Measurements from ENCODE around the gene F2RL3. TPM values are rescaled to one million over a fixed set of nuclear protein-coding genes. Genes with fewer than 3 reads are reported as not detected.

The F2RL3 gene
- total and polyA plus RNA-seq, 7 donors = 0.69 to 3.9 (median 1.9) TPM

DNA sequence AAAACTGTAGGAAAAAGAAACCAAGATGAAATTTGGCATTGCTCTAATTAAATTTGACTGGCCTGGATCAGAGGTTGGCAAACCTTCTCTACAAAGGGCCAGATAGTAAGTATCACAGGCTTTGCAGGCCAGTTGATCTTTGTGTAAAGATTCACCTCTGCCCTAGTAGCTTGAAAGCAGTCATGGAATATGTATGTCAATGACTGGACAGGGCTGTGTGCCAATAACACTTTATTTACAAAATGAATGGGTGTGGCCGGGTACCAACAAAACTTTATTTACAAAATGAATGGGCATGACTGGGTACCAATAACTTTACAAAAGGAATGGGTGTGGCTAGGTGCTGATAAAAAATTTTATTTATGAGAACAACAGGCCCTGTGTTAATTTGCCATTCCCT lies 39.6 kb upstream of the F2RL3 start:
- Histone ChIP-seq H3K36me3 (peaks cover 35 to 100% (median 79%) of the 10 kb centered on the region in 4 donors), H3K27ac (no peak overlapping the region), H3K9me3 (no peaks in the 10 kb centered on the region), H3K27me3 (no peaks in the 10 kb centered on the region), H3K4me3 (no peak overlapping the region), H3K4me1 (no peaks in the 10 kb centered on the region)
- TF ChIP-seq POLR2AphosphoS5 (IDR thresholded peaks at IDR 0.05) (no peak), EP300 (IDR thresholded peaks at IDR 0.05) (no peak), POLR2A (IDR thresholded peaks at IDR 0.05) (no peak)
- TF ChIP-seq, protein P1, sequence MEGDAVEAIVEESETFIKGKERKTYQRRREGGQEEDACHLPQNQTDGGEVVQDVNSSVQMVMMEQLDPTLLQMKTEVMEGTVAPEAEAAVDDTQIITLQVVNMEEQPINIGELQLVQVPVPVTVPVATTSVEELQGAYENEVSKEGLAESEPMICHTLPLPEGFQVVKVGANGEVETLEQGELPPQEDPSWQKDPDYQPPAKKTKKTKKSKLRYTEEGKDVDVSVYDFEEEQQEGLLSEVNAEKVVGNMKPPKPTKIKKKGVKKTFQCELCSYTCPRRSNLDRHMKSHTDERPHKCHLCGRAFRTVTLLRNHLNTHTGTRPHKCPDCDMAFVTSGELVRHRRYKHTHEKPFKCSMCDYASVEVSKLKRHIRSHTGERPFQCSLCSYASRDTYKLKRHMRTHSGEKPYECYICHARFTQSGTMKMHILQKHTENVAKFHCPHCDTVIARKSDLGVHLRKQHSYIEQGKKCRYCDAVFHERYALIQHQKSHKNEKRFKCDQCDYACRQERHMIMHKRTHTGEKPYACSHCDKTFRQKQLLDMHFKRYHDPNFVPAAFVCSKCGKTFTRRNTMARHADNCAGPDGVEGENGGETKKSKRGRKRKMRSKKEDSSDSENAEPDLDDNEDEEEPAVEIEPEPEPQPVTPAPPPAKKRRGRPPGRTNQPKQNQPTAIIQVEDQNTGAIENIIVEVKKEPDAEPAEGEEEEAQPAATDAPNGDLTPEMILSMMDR (IDR thresholded peaks at IDR 0.05) = no peak
- DNase-seq = no peak
- intact Hi-C loops (cut with DNase I) = no loop called here
- 19 to 66% methylated on average over 1 of the region's 1 CpG for WGBS, 2 donors

DNA sequence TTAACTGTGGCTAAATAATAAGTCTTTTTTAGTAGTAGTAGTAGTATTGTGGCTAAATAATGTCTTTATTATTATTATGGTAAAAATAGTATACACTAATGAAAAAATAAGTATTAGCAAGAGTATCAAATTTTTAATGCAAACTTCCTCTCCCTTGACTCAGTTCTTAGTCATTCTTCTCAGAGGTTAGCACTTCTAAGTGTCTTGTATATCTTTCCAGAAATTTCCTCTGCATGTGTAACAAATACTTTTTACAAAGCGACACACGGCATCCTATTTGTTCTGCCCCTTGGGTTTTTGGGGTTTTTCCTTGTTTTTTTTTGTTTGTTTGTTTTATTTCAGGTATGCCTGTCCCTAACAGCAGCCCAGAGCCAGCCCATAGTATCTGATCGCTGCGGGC lies 38.7 kb upstream of the F2RL3 start:
- peaks cover 31 to 100% (median 82%) of the 10 kb centered on the region in 4 donors for H3K36me3 ChIP-seq
- WGBS, 2 donors = 96% methylated on average over 4 of the region's 4 CpGs
- no peak overlapping the region for H3K27ac ChIP-seq
- intact Hi-C loops (cut with DNase I) = no loop called here
- no peaks in the 10 kb centered on the region for H3K27me3 ChIP-seq
- TF ChIP-seq POLR2AphosphoS5 (IDR thresholded peaks at IDR 0.05) (no peak), POLR2A (IDR thresholded peaks at IDR 0.05) (no peak), EP300 (IDR thresholded peaks at IDR 0.05) (no peak)
- TF ChIP-seq, protein P1 (IDR thresholded peaks at IDR 0.05) = no peak
- H3K4me1 ChIP-seq = no peaks in the 10 kb centered on the region
- no peak for DNase-seq
- H3K4me3 ChIP-seq = no peak overlapping the region
- no peaks in the 10 kb centered on the region for H3K9me3 ChIP-seq

DNA sequence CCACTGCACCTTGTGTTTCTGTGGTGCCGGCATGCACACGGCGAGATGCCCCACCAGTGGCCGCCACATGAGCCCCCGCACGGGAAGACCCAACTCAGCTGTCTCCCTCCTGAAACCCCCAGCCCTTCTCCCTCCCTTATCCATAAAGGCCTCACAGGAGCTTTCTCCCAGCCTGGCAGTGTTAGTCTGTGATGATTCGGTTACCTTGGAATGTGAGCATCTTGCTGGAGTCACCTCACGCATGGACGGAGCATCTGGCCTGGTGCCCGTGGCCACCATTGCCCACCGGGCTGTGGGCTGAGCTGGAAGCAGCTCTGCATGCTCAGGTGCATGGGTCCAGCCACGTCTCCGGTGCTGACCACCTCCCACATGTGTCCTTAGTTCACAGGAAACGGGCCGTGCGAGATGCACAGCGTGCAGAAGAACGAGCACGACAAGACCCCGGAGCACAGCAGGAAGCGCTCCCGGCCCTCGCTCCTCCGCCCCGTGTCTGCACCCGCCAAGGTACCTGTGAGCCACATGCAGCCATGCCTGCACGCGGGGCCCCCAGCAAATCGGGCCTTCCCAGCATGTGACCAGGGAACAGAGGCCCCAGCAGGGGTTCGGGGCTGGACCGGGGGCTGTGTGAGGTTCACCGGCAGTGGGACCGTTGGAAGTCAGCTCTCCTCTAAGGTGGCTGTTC lies 37.6 kb upstream of the F2RL3 start:
- intact Hi-C loops (cut with DNase I) = no loop called here
- Histone ChIP-seq H3K27ac (no peak overlapping the region), H3K27me3 (no peaks in the 10 kb centered on the region), H3K9me3 (no peaks in the 10 kb centered on the region), H3K4me3 (no peak overlapping the region), H3K4me1 (no peaks in the 10 kb centered on the region), H3K36me3 (peaks cover 34 to 100% (median 77%) of the 10 kb centered on the region in 4 donors)
- WGBS, 2 donors = 95% methylated on average over 33 of the region's 33 CpGs
- no peak for DNase-seq
- TF ChIP-seq POLR2AphosphoS5 (IDR thresholded peaks at IDR 0.05) = no peak
- TF ChIP-seq EP300 (IDR thresholded peaks at IDR 0.05) = no peak
- no peak for TF ChIP-seq POLR2A (IDR thresholded peaks at IDR 0.05)
- TF ChIP-seq, protein P1 (IDR thresholded peaks at IDR 0.05) = no peak

DNA sequence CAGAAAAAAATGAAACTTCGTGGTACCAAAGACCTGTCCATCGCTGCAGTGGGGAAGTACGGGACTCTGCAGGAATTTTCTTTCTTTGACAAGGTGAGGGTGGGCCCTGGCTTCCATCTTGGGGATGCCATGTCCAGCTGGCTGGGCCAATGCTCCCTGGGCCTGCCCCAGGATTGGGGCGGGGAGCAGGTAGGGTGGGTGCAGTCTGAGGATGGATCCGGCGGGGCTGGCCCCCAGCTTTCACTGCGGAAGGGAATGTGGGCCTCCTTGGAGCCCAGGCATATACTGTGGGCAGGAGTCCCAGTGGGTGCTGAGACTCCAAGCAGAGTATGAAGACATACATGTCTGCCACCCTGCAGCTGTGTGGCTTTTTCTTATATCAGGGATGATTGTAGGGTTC lies 35.7 kb upstream of the F2RL3 start:
- no peaks in the 10 kb centered on the region for H3K4me1 ChIP-seq
- DNase-seq = no peak
- H3K9me3 ChIP-seq = no peaks in the 10 kb centered on the region
- intact Hi-C loops (cut with DNase I) = no loop called here
- H3K27ac ChIP-seq = no peak overlapping the region
- H3K36me3 ChIP-seq = peaks cover 29 to 94% (median 63%) of the 10 kb centered on the region in 4 donors
- WGBS, 2 donors = 97% methylated on average over 7 of the region's 7 CpGs
- H3K27me3 ChIP-seq = no peaks in the 10 kb centered on the region
- TF ChIP-seq EP300 (IDR thresholded peaks at IDR 0.05) = no peak
- TF ChIP-seq POLR2AphosphoS5 (IDR thresholded peaks at IDR 0.05) = no peak
- TF ChIP-seq POLR2A (IDR thresholded peaks at IDR 0.05) = no peak
- TF ChIP-seq, protein P1 (IDR thresholded peaks at IDR 0.05) = no peak
- H3K4me3 ChIP-seq = no peak overlapping the region

DNA sequence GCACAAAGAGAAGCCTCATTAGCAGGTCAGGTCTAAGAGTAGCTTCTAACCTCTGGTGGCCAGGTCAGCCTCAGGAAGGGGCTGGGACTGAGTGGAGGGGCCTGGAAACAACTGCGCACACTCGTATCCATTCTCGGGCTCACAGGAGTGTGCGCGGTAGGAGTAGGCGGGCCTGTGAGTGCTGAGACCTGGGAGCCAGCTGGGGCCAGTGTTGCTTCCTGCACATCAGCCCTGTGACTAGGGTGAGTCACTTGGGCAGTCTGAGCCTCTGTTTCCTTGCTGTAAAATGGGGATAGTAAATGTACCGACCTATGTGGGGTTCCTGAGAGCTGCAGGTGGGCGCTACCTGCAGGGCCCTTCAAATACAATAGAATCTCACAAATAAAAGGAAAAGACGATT lies 32.7 kb upstream of the F2RL3 start:
- Histone ChIP-seq H3K4me1 (no peaks in the 10 kb centered on the region), H3K4me3 (no peak overlapping the region), H3K27ac (no peak overlapping the region), H3K9me3 (no peaks in the 10 kb centered on the region), H3K36me3 (peaks cover 23 to 86% (median 40%) of the 10 kb centered on the region in 4 donors), H3K27me3 (no peaks in the 10 kb centered on the region)
- WGBS, 2 donors = 92 to 93% methylated on average over 9 of the region's 9 CpGs
- intact Hi-C loops (cut with DNase I) = no loop called here
- TF ChIP-seq EP300 (IDR thresholded peaks at IDR 0.05) = no peak
- no peak for TF ChIP-seq POLR2AphosphoS5 (IDR thresholded peaks at IDR 0.05)
- TF ChIP-seq, protein P1 (IDR thresholded peaks at IDR 0.05) = no peak
- TF ChIP-seq POLR2A (IDR thresholded peaks at IDR 0.05) = no peak
- DNase-seq = no peak

All from sigmoid colon (tissue), 7 donors.